IPS-11a (cell line): Measurements from ENCODE around the gene ADRA1B.

Experiments
- H3K4me3 ChIP-seq: one replicate; pipeline ENCODE4 v1.5.1; 2013; ENCODE audit warnings: low read depth, low read length, control low read depth

ADRA1B gene

GRCh38 chr5:159915904-159916840 lies at the start of gene ADRA1B:
ADRA1B (plus strand) TSS chr5:159916482; CDS start chr5:159916906, 424 bp downstream.
- H3K4me3 ChIP-seq: peak within 1 kb of the TSS; percentile 57

GRCh38 chr5:159873680-159874079 lies 42.6 kb upstream of the ADRA1B start:
- H3K4me3 ChIP-seq: no peak overlapping the region

- H3K4me3 ChIP-seq: no peak overlapping the region
Measured at GRCh38 chr5:159874263-159874662, 42.0 kb upstream of the ADRA1B start.

GRCh38 chr5:159877016-159877415 lies 39.3 kb upstream of the ADRA1B start:
- H3K4me3 ChIP-seq: no peak overlapping the region

- no peak overlapping the region for H3K4me3 ChIP-seq
Measured at GRCh38 chr5:159877894-159878448, 38.3 kb upstream of the ADRA1B start.

- H3K4me3 ChIP-seq: no peak overlapping the region
Measured at GRCh38 chr5:159878988-159879471, 37.3 kb upstream of the ADRA1B start.

- H3K4me3 ChIP-seq: no peak overlapping the region
Measured at GRCh38 chr5:159880676-159881075, 35.6 kb upstream of the ADRA1B start.

GRCh38 chr5:159881967-159882366 lies 34.3 kb upstream of the ADRA1B start:
- no peak overlapping the region for H3K4me3 ChIP-seq

- no peak overlapping the region for H3K4me3 ChIP-seq
Measured at GRCh38 chr5:159883522-159883950, 32.7 kb upstream of the ADRA1B start.

- no peak overlapping the region for H3K4me3 ChIP-seq
Measured at GRCh38 chr5:159884917-159885620, 31.2 kb upstream of the ADRA1B start.

- H3K4me3 ChIP-seq: no peak overlapping the region
Measured at GRCh38 chr5:159886296-159886695, 30.0 kb upstream of the ADRA1B start.

- H3K4me3 ChIP-seq: no peak overlapping the region
Measured at GRCh38 chr5:159887050-159887449, 29.2 kb upstream of the ADRA1B start.

- no peak overlapping the region for H3K4me3 ChIP-seq
Measured at GRCh38 chr5:159888860-159889259, 27.4 kb upstream of the ADRA1B start.

GRCh38 chr5:159890141-159890540 lies 26.1 kb upstream of the ADRA1B start:
- H3K4me3 ChIP-seq: no peak overlapping the region

GRCh38 chr5:159891371-159891770 lies 24.9 kb upstream of the ADRA1B start:
- no peak overlapping the region for H3K4me3 ChIP-seq

- no peak overlapping the region for H3K4me3 ChIP-seq
Measured at GRCh38 chr5:159893040-159893695, 23.1 kb upstream of the ADRA1B start.

- no peak overlapping the region for H3K4me3 ChIP-seq
Measured at GRCh38 chr5:159894149-159894720, 22.0 kb upstream of the ADRA1B start.

GRCh38 chr5:159897786-159898393 lies 18.4 kb upstream of the ADRA1B start:
- no peak overlapping the region for H3K4me3 ChIP-seq

GRCh38 chr5:159899067-159900049 lies 16.9 kb upstream of the ADRA1B start:
- no peak overlapping the region for H3K4me3 ChIP-seq
